Breast epithelium (tissue), 4 donors: ENCODE measurements around the gene FHL3. TPM values are rescaled to one million over a fixed set of nuclear protein-coding genes. Genes with fewer than 3 reads are reported as not detected.

Experiments used
- DNase-seq, 2 donors: peaks; one replicate each; pipeline ENCODE4 v3.0.0-alpha.2; 2019; ENCODE audit warnings: low spot score in 2 of 2
- H3K27ac ChIP-seq, 2 donors: fragments of 200-600 bp; sonication (generic) in 1 of 2; one replicate each; pipeline ENCODE4 v1.5.1; 2016 to 2019; ENCODE audit warnings: mild to moderate bottlenecking in 1 of 2
- H3K27me3 ChIP-seq, 2 donors: fragments of 200-600 bp; sonication (generic) in 1 of 2; one replicate each; pipeline versions ENCODE4 v1.5.1 to v1.6.0; 2017 to 2019; ENCODE audit warnings: control low read depth in 1 of 2, mild to moderate bottlenecking in 1 of 2
- H3K36me3 ChIP-seq: fragments of 200-600 bp; one replicate; pipeline ENCODE4 v1.5.1; 2019
- H3K4me1 ChIP-seq, 2 donors: fragments of 200-600 bp; sonication (generic); one replicate each; pipeline ENCODE4 v1.5.1; 2016 to 2019; ENCODE audit warnings: control low read depth in 1 of 2
- H3K4me3 ChIP-seq, 3 donors: fragments of 200-600 bp; sonication (generic); 1 replicate in 2 of 3; 2 replicates in 1 of 3; pipeline ENCODE4 v1.5.1; 2016 to 2019; ENCODE audit warnings: mild to moderate bottlenecking in 3 of 3, moderate library complexity in 2 of 3
- H3K9me3 ChIP-seq, 2 donors: fragments of 200-600 bp; sonication (generic) in 1 of 2; one replicate each; pipeline ENCODE4 v1.5.1; 2016 to 2019; ENCODE audit warnings: control low read depth in 1 of 2
- CTCF ChIP-seq, 3 donors: fragments of 450-650 bp; IDR thresholded peaks; one replicate each; pipeline ENCODE4 v1.5.1; 2016 to 2017; ENCODE audit warnings: antibody characterized with exemption in 3 of 3, mild to moderate bottlenecking in 3 of 3, moderate library complexity in 3 of 3
- POLR2A ChIP-seq: fragments of 450-650 bp; IDR thresholded peaks from one replicate; pipeline ENCODE4 v1.6.1; 2016; ENCODE audit warnings: antibody characterized with exemption, mild to moderate bottlenecking, moderate library complexity
- POLR2AphosphoS5 ChIP-seq, 3 donors: sonication (generic); formaldehyde crosslinking; IDR thresholded peaks; one replicate each; pipeline ENCODE4 v1.6.1; 2017; ENCODE audit warnings: antibody characterized with exemption in 3 of 3
- intact Hi-C: fragments of 100-400 bp; cut with DNase I; formaldehyde crosslinking; loops from one replicate; pipeline ENCODE4 v1.15.1; 2023; ENCODE audit warnings: low total_unique reads
- total RNA-seq, 3 donors: library from RNA; depleted of rRNA; stranded (reverse); fragments of >200 nt; gene quantifications; one replicate each; pipeline ENCODE4 v1.1.0, GENCODE V29; 2016

Gene FHL3
- total RNA-seq, 3 donors from 2014 or later, result 11.8 to 22.6 (median 21.4) TPM

GRCh38 chr1:38050397-38051078 is 45.2 kb upstream of the FHL3 start:
- Histone ChIP-seq H3K27me3 (peaks cover 0 to 2% of the 10 kb centered on the region in 2 donors), H3K36me3 (no peaks in the 10 kb centered on the region), H3K27ac (no peak overlapping the region), H3K4me3 (no peak overlapping the region), H3K9me3 (no peaks in the 10 kb centered on the region), H3K4me1 (no peaks in the 10 kb centered on the region)
- intact Hi-C loops, result no loop called here
- no peak for DNase-seq
- TF ChIP-seq POLR2A (no peak), POLR2AphosphoS5 (IDR thresholded peaks at IDR 0.05) (no peak), CTCF (IDR thresholded peaks at IDR 0.05) (no peak)

- peaks cover 3 to 4% of the 10 kb centered on the region in 2 donors for H3K4me1 ChIP-seq
- DNase-seq, result no peak
- H3K36me3 ChIP-seq, result no peaks in the 10 kb centered on the region
- H3K9me3 ChIP-seq, result no peaks in the 10 kb centered on the region
- intact Hi-C loops, result no loop called here
- TF ChIP-seq POLR2A, result no peak
- TF ChIP-seq CTCF (IDR thresholded peaks at IDR 0.05), result no peak
- TF ChIP-seq POLR2AphosphoS5 (IDR thresholded peaks at IDR 0.05), result no peak
- peaks cover 8 to 29% of the 10 kb centered on the region in 2 donors for H3K27me3 ChIP-seq
- H3K27ac ChIP-seq, result peak overlapping the region; percentile 32 to 55
- peak overlapping the region; percentile 62 to 70 (median 63) for H3K4me3 ChIP-seq
Measured at GRCh38 chr1:38047603-38048141, 42.4 kb upstream of the FHL3 start.

- Histone ChIP-seq H3K27me3 (peaks cover 12 to 35% of the 10 kb centered on the region in 2 donors), H3K36me3 (no peaks in the 10 kb centered on the region), H3K4me1 (peaks cover 3 to 4% of the 10 kb centered on the region in 2 donors), H3K4me3 (peak overlapping the region; percentile 62 to 70 (median 63)), H3K27ac (peak overlapping the region; percentile 32 to 55), H3K9me3 (no peaks in the 10 kb centered on the region)
- TF ChIP-seq POLR2AphosphoS5 (IDR thresholded peaks at IDR 0.05) (peak in 2 of 3 donors; percentile 19 to 22), CTCF (IDR thresholded peaks at IDR 0.05) (no peak)
- DNase-seq, result peak; percentile 78 to 79
- intact Hi-C loops, result no loop called here
Measured at GRCh38 chr1:38046884-38047602, 41.7 kb upstream of the FHL3 start.

GRCh38 chr1:38046333-38046883 is 41.1 kb upstream of the FHL3 start, which contains the start of gene POU3F1:
POU3F1 (minus strand) TSS chr1:38046793; CDS start chr1:38046743, 50 bp downstream.
- Histone ChIP-seq H3K27ac (peak within 1 kb of the TSS; percentile 32 to 55), H3K4me3 (peak within 1 kb of the TSS; percentile 62 to 70 (median 63)), H3K27me3 (peaks cover 12 to 38% of the 10 kb centered on the region in 2 donors), H3K9me3 (no peaks in the 10 kb centered on the region), H3K4me1 (peaks cover 3 to 4% of the 10 kb centered on the region in 2 donors), H3K36me3 (no peaks in the 10 kb centered on the region)
- DNase-seq, result no peak
- TF ChIP-seq POLR2A, result no peak
- no peak for TF ChIP-seq POLR2AphosphoS5 (IDR thresholded peaks at IDR 0.05)
- no peak for TF ChIP-seq CTCF (IDR thresholded peaks at IDR 0.05)
- intact Hi-C loops, result no loop called here
